CD4-positive, alpha-beta T cell treated with Interleukin-4 for 4 hours (primary cell): ENCODE results near the gene RALGAPA2.

ENCODE experiments used
- DNase-seq: peaks from one replicate; pipeline ENCODE4 v3.0.0-alpha.2; 2020

The RALGAPA2 gene

DNA sequence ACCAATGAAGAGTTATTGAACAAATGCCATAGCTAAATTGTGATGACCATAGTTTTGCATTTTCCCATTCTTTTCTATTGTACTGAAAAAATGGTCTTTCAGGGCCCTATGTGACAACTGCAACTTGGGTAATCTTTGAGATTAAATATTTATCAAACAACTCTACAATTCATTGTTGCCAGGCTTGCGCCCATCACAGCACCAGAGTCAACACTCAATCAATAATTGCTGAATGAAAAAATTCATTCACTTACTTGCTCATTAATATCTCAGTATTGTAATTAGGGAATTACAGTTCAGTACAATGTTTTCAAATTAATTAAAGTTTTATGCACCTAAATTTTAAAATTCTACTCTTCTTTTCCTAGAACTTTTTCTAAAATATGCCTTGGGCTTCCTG is 7.7 kb upstream of the RALGAPA2 start:
- DNase-seq = no peak

DNA sequence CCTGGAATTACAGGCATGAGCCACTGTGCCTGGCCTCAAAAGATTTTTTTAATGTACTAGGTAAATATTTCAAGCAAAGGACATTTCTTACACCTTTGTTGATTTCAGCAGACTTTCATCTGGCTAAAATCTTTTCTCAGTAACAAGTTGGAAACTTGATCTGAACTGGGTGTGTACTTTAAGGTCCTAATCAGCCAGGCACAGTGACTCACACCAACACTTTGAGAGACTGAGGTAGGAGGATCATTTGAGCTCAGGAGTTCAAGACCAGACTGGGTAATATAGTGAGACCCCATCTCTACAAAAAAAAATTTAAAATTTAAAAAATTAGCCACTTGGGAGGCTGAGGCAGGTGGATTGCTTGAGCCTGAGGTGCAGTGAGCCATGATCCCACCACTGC is 7.0 kb upstream of the RALGAPA2 start:
- DNase-seq = no peak

DNA sequence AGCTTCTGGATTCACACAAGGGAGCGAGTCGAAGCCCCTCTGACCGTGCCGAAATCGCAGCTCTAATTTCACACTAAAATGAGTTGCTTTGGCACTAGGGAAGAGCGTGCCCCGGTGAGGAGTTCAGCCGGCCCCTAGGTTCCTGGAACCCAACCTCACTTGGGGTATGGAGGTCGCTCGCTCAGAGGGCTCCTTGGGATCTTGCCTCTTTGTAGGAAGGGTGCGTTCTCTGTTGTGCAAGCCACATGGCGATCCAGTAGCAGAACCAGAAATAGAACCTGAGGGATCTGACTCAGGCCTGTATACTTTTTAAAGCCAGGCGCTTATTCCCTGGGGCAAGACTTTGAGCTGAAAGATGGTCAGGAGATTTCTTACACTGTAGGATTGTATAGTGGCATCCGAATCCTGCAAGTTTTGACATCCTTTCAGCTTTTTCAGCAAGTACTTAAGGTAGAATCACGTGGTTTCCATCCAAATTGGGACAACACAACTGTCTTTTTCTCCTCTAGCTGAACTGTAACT is 861 bp upstream of the RALGAPA2 start:
- no peak for DNase-seq

DNA sequence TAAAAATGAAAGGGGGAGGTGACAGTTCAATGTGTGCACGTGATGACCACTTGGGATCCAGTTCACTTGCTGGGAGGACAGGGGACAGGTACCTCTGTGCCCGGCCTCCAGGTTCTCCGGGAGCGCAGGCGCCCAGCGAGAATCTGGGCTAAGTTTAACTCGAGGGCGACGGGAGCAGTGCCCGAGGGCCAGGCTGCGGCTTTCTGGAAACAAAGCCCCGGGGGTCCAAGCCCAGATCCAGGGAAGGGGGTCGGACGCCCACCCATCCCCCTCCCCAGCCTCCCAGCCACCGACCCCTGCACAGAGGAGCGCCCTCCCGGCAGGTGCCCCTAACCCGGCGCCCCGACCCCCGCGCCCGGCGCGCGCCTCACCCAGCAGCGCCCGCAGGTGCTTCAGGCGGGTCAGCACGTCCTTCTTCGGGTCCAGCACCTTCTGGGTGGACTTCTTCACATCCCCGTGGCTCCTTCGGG is 405 bp downstream of the RALGAPA2 start:
- DNase-seq = no peak

DNA sequence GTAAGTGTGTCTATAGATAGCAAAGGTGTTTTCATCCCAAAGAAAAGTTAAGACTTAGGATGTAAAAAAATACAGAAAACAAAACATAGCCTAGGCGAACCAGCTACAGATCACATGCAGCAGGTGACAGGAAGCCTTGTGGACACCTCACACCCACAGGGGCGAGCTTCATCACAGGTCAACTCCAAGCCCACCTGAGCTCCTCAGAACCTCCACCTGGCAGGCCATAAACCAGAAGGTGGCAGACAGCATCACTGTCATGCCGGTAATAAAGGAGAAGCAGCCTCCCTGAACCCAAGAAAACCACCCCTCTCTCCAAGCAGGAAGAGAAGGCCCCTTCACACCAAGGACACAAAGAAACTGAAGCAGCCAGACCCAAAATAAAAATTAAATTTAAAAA is 1.0 kb downstream of the RALGAPA2 start:
- peak; percentile 24 for DNase-seq

DNA sequence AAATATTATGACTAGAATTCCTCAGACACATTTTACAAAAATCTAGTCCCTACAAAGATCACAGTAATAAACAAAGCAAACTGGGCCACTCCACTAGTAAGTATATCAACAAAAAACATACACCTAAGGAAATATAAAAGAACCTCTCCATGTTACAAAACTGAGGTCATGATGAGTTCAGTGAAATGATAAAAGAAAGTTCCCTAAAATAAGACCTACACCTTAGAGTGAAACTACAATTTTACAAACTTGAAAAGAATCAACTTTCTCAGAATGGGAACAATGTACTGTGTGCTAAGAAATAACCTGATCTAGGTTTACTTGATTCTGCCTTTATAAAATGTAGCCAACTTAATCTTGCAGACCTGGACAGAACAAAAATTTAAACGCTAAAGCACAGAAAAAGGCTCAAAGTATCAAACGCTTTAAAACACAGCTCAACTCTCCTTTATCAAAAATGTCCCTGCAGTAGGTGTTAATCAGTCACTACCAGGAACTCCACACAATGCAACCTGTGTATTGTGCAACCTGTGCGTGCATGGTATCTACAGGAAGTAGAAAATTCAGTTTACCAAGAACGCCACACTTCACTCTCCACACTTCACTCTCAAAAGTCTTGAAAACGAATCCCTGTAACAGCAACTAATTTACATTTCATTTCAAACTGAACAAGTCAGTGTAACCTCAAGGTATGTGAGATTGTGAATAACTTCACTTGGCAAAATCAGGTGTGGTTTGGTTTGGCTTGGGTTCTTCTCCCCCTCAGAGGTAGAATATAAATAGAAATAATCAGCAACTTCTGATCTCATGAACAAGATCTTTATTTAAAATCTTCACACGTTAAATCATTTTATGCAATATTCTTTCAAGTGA is 1.8 kb downstream of the RALGAPA2 start:
- DNase-seq = peak; percentile 41

DNA sequence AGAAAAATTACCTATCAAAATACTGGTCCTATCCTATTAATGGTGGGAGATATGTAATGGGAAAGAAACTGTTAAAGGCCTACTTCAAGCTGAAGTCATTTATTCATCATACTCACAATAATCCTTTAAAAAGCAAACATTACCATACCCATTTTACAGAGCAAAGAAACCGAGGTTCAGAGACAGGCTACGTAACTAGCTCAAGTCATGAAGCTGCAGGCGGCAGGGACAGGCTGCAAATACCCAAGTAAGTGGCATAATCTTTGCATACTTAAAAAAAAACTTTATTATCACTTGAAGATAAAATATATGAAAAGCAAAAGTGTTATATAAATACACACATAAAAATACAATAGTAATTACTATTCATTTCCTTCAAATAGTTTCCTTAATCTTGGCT is 2.6 kb downstream of the RALGAPA2 start:
- no peak for DNase-seq

DNA sequence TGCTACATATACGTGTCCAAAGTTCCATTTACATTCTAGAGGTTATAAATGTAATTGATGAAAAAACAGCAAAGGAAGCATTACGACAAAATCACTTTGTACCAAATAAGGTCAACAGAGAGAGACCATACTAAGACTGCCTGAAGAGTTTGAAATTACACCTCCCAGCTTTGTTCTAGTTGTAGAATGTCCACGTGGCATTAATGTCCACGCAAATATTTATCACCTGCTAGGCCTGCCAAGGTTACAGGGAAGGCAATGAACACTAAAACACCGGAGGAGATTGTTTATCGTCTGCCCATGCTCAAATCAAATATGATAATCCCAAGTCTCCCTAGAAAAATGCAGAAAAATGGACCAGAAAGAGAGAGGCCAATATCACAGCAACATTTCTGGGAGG is 6.2 kb downstream of the RALGAPA2 start:
- no peak for DNase-seq

DNA sequence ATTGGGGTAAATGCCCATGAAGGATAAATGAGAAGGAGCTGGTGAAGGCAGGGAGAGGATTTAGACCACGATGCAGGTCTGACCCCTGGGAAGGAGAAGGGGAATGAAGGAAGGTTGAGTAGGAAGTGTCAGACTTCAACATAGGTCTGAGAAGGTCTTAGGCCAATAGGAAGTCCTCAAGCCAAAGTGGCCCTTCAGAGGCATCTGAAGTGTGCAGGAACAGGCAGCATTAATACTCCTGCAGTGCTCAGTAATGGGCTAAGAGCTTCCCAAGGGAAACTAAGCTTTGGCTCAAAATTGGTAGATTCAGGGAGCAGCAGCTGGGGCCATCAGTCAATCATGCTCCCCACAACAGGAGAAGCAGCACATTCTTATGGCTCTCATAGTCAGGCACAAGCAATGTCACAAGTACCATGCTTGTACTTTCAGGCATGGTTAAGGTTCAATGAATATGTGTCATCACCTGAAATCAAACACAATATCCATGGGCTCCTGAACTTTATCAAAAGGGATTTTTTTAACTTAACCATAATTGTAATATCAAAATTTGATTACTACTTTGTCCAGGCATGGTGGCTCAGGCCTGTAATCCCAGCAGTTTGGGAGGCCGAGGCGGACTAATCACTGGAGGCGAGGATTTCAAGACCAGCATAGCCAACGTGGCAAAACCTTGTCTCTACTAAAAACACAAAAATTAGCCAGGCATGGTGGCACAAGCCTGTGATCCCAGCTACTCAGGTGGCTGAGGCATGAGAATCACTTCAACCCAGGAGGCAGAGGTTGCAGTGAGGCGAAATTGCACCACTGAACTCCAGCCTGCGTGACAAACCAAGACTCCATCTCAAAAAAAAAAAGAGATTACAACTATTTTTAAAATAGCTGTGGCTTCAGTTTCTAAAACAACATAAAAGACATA is 9.9 kb downstream of the RALGAPA2 start:
- DNase-seq = no peak

DNA sequence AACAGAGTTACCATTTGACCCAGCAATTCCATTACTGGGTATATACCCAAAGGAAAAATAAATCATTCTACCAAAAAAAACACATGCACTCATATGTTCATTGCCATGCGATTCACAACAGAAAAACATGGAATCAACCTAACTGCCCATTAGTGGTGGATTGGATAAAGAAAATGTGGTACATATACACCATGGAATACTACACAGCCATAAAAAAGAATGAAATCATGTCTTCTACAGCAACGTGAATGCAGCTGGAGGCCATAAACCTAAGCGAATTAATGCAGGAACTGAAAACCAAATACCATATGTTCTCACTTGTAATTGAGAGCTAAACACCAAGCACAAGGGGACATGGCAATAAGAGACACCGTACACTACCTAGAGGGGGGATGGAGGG is 12.5 kb downstream of the RALGAPA2 start:
- no peak for DNase-seq

DNA sequence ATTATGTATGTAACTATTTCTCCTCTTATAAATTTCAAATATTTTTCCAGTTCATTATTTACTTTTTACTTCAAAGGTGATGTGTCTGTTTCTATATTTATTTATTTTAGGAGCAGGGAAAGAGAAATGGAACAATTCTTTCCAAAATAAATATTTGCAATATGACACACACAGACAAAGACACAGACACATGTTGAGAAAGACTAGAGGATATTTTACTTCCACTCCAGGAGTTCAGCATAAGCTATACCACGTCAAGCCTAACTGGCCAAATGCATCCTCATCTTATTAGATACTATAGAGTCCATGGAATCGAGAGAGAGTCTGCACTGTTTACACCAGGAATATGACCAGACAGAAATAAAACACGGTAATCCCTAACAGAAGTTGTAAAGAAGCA is 13.3 kb downstream of the RALGAPA2 start:
- no peak for DNase-seq

DNA sequence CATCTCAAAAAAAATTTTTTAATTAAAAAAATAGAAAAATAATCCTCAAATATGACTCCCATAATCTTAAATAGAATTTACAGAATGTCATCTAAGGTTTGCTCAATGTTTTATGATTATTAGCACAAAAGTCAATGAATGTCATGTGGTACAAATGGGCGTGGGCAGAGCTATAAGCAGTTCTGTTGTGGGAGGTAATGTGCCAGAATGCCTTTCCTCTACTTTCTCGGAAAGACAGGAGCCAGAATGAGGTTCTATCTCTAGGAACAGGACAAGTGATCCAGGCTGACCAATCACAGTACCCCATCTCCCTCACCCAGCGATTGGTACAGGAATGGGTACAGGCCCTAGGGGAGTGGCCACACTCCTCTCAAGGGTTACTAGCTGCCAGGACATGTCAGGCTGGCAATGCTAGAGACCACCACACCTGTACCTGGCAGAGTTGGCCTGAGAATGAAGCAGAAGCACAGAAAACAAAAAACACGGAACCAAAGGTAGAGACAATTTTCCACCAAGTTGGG is 15.1 kb downstream of the RALGAPA2 start:
- no peak for DNase-seq

DNA sequence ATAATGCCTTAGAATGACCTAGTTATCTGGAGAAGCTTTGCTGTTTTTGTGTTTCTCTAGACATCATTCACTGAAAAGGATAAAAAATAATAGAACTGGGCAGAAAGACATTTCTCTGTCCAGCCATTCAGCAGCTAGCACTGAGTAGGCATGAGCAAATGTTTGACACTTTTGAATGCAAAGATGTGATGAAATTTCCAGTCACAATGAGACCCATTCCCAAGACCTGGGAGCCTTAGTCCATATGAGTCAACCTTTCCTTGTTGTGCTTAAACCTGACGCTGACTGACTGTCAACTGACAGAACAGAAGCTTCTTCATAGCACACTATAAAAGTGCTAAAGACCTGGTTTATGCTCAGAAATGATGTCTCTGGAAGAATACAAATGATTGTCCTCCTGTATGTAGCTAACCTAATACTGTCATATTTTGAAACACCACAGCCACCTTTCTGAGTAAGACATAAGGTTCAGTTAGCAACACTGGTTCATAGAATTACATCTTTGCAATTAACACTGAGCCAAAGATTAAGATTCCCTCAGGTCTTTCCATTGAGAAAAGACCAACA is 17.1 kb downstream of the RALGAPA2 start:
- no peak for DNase-seq

DNA sequence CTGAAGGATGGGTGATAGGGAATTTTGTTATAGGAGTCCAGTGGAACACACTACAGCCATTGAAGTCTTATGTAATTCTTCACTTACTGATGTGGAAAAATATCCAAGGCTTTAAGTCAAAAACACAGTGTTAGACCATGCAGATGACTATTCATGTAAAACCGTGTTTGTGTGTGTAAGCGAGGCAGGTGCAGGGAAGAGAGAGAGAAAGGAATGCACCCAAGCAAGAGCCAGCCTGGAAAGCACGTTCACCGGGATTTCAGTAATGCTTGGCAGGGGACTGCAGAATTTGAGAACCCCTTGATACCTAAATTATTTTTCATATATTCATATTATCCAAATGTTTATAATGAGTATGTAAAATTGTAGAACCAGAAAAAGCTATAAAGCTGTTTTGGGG is 17.9 kb downstream of the RALGAPA2 start:
- DNase-seq = no peak

DNA sequence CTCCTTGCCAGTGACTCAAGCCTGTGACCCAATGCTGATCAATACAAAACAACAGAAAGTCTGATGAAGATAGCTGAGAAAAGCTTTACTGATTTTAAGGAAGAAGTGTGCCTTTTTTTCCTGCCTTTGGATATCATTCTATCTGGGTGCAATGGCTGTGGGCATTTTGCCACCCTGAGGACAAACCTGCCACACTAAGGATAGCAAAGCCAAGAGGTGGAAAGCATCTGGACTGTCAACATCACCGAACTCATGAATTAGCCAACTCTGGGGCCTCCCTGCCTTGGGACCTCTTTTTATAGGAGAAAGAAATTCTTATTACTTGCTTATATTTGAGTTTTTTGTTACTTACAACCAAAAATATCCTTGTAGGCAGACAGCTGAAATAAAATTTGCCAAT is 19.9 kb downstream of the RALGAPA2 start:
- DNase-seq = no peak

DNA sequence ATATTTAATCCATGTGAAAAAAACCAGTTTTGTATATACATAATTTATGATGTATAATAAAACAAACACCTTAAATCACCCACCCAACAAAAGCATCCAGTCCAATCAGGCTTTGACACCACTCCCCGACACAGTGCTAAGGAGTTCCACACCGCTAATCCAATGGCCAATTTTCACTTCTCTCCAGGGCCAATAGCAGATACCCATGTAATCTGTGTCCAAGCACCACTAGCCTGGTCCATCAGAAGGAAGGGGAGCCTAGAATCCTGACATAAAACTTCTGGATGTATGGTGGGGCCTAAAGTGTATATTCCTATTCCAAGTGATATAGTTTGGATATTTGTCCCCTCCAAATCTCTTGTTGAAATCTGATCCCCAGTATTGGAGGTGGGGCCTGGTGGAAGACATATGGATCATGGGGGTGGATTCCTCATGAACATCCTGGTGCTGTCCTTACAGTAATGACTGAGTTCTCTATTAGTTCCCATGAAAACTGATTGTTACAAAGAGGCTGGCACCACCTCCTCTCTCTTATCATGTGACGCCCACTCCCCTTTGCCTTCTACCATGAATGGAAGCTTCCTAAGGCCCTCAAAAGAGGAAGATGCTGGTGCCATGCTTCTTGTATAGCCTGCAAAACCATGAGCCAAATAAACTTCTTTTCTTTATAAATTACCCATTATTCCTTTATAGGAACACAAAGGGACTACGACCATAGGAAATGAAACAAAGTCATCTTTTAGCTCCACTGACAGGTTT is 20.8 kb downstream of the RALGAPA2 start:
- no peak for DNase-seq

DNA sequence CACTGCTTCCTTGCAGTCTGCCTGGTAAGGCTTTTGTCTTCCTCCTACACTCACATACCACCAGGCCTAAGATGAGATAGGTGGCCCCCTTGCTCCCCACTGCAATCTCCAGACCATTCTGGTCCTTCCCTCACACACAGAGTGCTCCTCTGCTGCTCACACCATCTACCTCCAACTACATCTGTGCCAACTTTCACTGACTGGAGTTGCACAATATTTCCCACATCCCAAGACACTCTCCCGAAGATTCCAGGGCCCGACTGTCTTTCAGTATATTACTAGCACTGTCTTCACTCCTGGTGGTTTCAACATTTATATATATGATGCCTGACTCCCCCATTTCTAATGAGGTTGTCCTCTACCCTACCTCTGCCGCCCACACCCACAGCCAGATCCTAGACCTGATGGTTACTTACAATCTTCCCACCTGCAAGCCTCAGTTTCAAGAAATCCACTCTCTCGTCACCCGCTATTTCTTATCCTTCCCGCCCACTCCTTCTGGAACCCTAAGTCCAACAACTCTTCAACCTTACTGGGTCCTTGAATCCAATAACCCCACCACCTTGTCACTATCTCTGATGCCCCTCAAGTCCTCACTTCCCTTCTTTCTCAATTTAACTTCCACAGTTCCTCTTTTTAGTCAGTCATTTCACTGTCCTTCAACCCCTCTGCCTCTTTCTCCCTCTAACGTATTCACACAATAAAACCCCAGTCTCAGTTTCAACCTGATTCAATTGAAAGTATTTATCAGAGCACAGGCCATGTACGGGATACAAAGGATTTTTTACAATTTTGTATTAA is 21.6 kb downstream of the RALGAPA2 start:
- no peak for DNase-seq

DNA sequence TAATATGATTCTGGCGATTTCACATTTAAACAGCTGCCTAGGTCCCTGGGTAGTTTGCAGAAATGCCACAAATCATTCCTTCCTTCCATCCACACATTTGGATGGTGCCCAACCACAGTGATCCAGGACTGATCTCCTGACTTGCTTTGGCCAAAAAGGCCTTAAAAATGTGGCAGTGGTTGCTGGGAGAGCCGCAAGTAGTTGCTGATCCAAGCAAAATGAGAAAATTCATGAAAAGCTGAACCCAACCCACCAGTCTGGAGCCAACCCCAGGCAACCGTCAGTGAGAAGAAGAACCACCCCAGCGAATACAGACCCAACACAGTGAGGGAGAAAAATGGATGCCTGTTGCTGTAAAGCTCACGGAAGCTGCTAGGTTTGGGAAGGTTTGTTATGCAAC is 25.1 kb downstream of the RALGAPA2 start:
- DNase-seq = no peak

DNA sequence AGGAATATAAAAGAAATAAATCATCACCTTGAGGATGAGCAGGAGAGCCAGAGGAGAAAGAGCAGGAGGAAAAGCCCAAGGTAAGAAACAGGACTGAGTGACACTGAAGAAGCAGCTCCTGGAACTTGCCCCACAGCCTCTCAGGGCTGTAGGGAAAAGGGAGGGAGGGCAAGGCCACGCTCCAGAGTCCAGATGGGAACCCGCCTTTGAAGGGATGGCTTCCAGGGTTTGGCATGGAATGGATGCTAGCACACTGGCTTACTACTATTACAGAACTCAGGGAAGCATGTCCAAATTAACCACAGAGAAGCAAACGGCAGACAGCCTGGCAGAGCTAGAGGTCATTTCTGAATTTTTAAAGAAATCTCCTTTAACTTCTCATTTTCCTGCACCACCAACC is 26.8 kb downstream of the RALGAPA2 start:
- DNase-seq = no peak

DNA sequence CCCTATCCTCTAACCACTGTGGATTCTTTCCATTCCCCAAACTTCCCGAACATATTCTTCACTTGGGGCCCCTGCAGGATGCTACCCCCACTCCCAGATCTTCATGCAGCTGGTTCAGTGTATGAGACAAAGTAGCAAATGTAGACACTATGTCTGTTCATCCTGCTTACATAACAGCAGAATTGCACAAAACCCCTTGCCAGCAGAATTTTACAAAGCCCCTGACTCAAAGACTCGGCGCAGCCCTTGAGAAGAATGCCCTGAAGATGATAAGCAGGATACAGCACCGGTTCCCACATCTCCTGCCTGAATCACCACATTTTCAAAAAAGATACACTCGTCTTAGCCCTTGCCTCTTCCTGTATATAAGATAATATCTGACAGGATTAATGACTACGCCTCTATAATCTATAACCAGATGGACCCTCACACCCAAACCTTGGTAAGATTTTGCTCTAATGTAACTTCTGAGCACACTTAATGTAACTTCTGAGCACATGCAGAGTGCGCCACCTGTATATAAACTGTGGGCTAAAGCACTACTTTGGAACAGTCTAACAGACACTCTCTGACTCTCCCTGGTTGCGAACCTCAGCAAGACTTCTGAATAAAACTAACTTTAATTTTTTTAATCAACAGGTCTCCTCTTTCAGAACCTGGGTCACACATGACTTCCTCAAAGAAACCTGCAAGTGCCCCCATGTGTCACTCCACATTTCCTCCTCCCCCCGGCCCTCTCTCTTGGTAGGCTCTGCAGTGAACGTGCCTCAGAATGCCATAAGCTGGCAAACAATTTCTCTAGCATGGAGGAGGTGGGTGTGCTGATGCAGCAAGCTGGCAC is 28.7 kb downstream of the RALGAPA2 start:
- no peak for DNase-seq
